HG03139 (cell line): ENCODE measurements around the gene BIN1.

ENCODE experiments used
- ATAC-seq: cut with Tn5 transposase; IDR thresholded peaks from one replicate; pipeline ENCODE4 v1.9.1; 2021; ENCODE audit not compliant: unreplicated experiment

The BIN1 gene

DNA sequence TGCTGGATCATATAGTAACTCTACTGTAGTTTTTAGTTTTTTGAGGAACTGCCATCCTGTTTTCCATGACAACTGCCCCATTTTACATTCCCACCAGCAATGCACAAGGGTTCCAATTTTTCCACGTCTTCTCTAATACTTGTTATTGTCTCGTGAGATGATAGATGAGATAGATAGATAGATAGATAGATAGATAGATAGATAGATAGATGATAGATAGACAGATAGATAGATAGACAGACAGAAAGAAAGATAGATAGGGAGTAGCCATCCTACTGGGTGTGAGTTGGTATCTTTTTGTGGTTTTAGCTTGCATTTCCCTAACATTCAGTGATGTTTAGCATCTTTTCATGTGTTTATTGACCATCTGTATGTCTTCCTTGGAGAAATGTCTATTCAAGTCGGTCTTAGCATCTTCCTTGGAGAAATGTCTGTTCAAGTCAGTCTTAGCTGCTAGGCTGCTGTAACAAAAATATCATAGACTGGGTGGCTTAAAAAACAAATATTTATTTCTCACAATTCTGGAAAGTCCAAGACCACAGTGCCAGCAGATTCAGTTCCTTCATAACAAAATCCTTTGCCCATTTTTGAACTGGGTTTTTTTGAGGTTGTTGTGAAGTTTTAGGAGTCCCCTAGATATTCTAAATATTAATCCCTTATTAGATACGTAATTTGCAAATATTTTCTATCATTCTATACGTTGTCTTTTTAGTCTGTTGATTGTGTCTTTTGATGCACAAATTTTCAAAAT lies 98.5 kb downstream of the BIN1 start:
- no peak for ATAC-seq

DNA sequence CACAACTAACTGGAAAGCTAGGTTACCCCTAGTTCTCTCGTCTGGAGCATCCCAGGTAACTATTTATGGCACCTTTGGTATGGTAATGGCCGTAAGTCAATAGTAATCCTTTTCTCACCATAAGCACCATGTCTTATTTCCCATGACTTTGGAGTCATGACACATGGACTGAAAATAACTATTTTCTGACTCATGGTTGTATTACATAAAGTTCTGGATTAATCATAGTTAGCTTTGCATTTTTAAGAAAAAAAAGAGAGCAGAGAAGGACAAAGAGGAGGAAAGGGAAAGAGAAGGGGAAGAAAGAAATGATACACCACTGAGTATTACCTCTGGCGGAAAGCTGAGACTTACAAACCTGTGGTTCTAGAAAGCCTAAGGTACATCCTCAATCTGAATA lies 99.3 kb downstream of the BIN1 start:
- no peak for ATAC-seq

DNA sequence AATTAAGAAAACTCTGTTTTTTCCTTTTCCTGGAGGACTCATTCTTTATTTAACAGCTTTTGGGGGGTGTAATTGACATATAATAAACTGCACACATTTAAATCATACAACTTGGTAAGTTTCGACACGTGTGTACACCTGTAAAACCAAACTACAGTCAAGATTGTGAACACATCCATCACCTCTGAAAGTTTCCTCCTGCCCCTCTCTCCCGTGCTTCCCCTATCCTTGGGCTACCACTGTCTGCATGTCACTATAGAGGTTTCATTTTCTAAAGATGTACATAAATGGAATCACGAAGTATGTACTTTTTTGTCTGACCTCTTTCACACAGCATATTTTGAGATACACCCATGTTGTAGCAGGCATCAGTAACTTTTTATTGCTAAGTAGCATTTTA lies 100.0 kb downstream of the BIN1 start:
- ATAC-seq: no peak

DNA sequence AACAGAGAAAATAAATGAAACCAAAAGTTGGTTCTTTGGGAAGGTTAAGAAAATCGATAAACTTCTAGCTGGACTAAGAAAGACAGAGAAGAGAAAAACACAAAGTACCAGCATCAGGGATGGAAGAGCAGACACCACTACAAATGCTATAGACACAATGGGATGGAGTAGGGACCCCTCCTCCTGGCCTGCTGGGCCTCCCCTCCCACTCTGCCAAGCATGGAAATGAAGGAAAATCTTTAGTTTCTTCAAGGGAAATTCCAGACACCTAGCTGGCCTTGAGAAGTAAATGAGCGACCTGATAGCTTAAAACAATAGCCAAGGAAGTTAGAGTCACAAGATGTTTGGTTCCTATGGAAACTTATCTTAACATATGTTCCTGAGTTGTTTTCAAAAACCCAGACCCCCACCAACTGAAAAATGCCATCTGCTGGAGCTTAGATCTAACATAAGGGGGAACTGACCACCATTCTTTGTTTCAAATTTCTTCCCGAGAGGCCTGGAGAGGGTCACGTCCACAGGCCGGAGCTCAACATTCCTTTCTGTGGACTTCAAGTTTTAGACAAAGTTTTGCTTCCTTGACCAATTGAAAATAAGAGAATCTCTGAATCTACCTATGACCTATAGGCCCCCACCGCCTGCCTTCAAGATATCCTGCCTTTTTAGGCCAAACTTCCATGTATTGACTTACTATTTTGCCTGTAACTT lies 101.9 kb downstream of the BIN1 start:
- ATAC-seq: no peak

DNA sequence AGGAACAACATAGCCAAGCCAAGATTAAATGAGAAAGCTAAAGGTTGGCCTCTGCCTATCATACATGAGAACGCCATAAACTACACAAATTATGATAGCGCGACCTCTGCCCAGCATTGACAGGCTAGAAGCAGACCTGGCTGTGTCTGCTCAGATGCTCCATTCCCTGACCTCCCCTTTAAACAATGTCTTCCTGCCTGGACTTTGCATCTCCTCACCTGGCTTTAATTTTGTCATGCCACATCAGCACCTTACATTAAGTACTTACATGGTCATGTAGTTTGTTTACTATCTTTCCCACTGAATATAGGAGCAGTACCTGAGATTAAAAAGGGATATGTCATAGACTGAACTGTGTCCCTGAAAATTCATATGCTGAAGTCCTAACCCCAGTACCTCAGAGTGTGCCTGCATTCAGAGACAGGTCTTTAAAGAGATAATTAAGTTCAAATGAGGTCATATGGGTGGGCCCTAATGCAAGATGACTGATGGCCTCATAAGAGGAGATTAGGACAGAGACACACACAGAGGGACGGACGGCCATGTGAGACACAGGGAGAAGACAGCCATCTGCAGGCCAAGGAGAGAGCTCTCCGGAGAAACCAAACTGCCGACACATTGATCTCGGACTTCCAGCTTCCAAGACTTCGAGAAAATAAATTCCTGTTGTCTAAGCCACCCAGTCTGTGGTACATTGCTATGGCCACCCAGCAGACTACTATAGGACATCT lies 103.7 kb downstream of the BIN1 start:
- no peak for ATAC-seq

DNA sequence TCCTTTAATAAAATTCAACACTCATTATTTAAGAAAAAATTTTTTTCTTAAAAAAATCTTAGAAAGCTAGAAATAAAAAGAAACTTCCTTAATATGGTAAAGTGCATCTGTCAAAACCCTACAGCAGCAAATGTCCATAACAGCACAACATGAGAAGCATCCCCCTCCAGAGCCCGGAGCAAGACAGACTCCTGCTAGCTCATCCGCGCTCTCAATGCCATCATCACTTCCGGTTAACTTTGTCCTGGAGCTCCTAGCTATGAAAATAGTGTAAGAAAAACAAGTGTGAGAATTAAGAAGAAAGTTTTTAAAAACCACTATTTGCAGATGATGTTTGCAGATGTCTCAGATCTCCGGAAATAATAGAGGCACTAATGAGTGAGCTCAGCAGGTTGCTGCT lies 105.2 kb downstream of the BIN1 start:
- ATAC-seq: no peak

DNA sequence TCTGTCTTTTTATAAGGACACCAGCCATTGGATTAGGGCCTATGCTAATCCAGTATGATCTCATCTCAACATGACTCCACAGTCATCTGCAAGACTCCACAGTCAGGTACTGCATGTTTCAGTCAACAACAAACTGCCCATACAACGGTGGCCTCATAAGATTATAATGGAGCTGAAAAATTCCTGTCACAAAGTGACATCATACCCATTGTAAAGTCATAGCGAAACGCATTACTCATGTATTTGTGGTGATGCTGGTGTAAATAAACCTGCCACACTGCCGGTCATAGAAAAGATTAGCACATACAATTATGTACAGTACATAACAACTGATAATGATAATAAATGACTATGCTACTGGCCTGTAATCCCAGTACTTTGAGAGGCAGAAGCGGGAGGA lies 106.0 kb downstream of the BIN1 start:
- no peak for ATAC-seq

DNA sequence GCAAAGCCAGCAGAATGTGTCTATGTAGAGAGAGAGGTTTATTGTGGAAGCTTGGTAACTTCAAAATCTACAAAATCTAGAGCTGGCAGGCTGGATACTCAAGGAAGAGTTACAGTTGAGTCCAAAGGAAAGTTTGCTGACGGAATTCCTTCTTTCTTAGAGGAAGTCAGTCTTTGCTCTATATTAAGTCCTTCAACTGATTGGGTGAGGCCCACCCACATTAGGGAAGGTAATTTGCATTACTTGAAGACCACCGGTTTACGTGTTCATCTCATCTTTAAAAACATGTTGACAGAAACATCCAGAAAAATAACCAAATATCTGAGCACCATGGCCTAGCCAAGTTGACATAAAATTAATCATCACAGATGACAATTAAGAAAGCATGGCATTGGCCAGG lies 106.8 kb downstream of the BIN1 start:
- no peak for ATAC-seq

DNA sequence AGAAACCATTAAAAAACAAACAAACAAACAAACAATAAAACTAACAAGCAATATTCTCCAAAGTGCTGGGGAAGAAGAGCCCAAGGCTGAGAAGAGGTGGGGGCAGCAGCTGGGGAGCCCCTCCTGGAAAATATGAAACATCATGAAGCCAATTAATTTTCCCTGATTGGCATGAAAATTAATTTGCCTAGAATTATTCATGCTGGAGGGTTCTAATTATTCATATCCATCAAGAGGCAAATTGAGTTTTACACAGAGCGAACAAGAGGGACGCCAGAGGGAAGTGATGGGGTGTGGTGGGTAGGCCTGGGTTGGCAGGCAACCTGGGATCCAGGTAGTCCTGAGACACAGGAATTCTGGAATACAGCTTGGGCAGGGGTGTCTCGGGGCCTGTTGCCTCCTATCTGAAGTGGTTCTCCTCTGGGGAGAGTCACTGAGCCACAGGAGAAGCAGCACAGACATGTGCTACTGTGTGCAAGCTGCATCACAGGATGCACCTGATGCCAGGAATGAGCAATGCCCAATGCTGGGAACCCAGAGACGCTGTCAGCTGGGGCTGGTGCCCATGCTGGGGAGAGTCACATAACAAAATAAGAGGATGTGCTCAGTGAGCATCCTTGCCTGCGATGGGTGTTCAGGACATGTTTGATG lies 107.7 kb downstream of the BIN1 start:
- no peak for ATAC-seq

DNA sequence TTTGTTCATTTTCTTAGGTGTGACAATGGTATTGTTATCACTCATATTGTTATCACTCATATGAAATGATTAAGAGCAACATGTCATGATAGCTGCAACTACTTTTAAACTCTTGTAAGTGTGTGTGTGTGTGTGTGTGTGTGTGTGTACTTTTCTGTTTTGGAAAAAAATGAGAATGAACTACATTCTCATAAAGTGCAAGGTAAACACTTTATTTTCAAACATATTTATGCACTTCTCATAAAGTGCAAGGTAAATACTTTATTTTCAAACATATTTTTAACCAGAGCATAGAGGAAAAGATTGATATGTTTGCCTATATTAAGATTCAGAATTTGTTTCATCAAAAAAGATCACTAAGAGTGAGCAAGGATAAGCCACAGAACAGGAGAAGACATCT lies 108.5 kb downstream of the BIN1 start:
- no peak for ATAC-seq
